T-helper 2 cell treated with Interferon-gamma antibody and Interleukin-4, amounts not matched to agents 100 ng/mL and 5 ng/mL, for 36 hours (primary cell): ENCODE results near the gene CADM2. TPM values are rescaled to one million over a fixed set of nuclear protein-coding genes. Genes with fewer than 3 reads are reported as not detected.
"Not testable (repeated sequence)": the region's sequence is repeated elsewhere in the genome, so short reads cannot be mapped to it uniquely, and the experiment has no call there.

Source experiments
- intact Hi-C: fragments of 100-400 bp; cut with micrococcal nuclease; formaldehyde crosslinking; loops from one replicate; pipeline ENCODE4 v1.15.1; 2023
- total RNA-seq: library from RNA; stranded (reverse); gene quantifications from 2 replicates; pipeline ENCODE4 v1.2.3, GENCODE V29; 2022

CADM2 gene
- total RNA-seq, 1 donor from 2014 or later = not detected

DNA sequence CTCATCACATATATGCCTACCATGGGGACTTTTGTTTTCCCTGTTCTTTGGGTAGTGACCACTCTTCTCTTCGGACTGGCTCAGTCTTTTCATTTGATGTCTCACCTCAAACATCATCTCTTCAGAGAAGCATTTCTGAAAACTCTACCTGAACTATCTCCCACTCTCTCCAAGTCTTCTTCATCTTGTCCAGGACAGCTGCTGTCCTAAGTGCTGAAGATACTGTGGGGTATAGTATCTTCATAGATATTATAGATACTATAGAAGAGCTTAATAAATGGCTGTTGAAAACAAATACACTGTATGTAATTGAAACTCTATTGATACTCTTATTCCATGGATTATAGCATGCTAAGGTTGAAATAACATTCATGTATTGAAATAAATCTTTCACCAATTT is 672.3 kb downstream of the CADM2 start:
- intact Hi-C loops = no loop called here

DNA sequence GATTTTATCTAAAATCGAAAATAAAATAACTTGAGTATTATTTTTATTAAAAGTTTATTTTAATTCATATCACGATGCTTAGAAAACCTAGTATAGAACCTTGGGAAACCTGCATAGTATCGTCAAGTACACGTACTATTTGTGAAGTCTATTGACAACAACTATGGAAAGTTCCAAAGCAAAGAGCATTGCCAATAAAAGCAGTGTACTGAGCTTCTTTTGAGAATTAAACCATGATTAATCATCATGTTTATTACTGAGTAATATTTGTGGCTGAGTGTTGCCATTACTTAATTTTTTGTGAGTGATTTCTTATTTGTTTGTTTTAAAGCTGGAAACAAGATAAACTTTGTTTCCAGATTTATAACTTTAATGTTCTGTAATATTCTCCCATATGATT is 674.1 kb downstream of the CADM2 start:
- intact Hi-C loops = no loop called here

DNA sequence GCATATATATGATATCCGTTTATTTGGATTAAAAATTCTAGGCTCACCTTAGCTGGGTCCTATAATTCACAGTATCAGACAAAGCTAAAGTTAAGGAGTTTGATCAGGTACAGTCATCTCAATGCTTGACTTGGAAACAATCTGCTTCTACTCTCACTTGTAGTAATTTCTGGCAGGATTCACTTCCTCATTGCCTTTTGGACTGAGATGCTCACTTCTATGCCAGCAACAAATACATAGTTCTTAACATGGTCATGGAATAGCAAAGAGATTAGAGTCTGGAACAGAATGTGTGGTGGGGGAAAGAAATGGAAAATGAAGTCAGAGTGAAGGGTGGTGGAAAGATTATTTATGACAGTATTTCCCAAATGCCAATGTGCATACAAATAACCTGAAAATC is 693.6 kb downstream of the CADM2 start:
- intact Hi-C loops = loop anchor here (10.0 kb wide), 1 partner anchor 1112 kb away; no protein-coding TSS in a partner anchor

DNA sequence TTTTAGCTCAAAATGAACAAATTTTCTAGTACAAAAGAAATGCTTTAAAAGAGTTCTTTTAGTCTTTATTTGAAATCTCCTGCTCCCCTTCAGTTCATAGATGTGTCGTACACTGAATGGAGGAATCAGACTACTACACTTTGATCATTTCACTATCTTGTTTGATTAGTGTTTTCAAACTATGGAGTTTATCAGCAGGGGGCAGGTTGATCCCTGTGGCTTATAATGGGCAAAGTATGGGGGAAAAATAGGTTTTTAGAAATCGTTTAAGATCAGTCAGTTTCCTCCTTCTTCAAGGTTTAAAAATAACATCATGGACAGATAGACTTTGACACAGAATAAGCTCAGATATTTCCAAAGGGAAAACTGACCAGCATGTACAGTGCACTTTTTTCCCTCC is 701.7 kb downstream of the CADM2 start:
- intact Hi-C loops = no loop called here

DNA sequence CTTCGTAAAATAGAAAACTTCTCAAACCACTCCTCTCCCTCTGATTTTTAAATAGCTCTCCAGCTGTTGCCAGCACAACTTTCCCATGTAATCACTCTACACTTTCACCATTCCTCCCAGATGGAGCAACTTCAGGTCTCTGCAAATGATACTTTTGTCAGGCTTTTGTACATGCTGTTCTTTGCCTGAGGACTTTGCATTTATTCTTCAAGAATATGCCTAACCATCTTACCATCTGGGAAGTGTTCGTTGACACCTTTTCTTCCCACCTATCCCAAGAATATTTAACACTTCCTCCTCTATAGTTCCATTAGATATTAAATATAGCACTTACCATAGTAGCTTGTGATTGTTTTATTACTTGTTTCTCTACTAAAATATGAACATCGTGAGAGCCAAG is 703.7 kb downstream of the CADM2 start:
- intact Hi-C loops = no loop called here

DNA sequence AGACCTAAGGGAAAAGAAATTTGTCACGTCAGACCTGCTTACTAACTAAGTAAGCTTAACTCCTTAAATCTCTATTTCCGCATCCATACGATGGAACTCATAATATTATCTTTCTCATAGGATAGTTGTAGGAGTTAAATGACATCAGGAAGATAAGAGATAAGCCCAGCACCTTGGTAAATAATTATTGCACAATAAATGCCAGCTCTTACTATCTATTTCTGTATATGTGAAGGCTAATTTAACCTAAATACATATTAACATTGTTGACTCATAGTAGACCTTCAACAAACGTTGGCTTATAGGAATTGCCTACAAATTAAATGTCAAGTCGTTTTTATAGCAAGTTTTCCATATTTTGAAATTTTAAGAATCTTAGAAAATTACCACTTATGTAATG is 709.0 kb downstream of the CADM2 start:
- intact Hi-C loops = no loop called here

DNA sequence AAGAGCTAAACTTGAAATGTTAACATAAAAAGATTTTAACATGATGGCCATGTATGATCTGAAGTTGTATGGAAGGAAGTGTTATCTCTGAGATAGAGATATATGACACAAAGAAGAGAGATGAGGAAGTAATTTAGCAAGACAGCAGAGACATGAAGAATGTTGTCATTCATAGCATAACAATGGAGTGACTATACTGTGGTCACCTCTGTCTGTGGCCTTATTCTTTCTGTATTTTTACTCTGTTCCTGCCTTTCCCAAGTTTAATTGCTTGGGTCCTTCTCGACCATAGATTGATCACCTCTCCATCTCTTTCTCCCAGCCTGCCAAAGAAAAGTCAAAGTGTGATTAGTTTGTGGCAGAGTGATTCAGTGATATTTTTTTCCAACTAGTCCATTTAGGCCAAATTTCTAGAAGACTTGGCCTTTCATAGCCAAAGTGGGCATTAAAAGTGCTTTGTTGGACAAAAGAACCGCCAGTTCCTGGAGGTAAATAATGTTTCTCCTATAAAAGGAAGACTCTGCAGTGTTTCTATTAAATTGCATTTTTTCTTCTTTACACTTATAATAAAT is 711.9 kb downstream of the CADM2 start:
- intact Hi-C loops = no loop called here

DNA sequence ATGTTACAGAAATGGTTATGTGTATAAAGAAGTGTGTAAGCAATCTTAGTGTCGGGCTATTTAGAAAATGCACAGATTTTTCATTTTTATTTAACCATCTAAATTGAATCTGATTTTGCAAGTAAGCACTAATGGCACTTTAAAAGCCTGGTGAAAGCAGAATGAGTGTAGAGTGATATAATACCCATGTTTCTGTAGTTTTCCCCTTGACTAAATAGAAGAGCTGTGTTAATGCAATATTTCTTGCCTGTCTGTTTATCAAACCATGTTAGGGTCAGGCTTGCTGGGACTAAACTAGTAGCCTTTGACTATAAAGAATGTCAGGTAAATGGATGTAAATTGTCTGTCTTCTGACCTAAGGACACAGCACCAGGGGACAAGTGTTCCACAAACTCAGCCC is 714.0 kb downstream of the CADM2 start:
- intact Hi-C loops = no loop called here

DNA sequence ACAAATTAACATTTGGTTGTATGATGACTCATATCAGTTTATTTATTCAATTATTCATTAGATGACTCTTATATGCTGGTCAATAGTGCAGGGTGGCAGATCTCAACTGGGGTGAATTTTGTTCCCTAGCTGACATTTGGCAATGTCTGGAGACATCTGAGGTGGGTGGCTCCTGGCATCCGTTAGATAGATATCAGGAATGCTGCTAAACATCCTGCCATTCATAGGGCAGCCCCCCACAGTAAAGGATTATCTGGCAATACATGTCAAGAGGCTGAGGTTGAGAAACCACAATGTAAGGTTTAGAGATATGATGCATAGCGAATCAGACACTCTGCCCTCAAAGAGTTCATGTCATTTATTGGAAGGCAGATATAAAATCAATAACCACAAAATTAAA is 719.9 kb downstream of the CADM2 start:
- intact Hi-C loops = no loop called here

DNA sequence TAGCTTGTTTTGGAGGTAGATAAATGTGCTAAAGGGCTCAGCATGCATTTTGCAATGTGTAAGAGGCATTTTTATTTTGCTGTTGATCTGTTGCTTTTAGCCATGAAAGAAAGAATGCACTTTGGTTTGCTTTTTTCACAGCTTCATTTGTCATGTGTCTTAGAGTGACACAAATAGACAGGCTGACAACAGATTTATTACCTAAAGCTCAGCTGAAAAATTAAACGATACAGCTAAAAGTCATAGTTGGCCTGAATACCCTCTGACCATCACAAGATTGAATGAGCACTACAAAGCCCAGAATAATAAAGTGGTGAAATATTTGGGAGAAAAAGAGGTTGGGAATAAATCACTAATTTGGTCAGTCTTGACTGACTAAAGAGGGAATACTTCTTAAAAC is 723.1 kb downstream of the CADM2 start:
- intact Hi-C loops = no loop called here

DNA sequence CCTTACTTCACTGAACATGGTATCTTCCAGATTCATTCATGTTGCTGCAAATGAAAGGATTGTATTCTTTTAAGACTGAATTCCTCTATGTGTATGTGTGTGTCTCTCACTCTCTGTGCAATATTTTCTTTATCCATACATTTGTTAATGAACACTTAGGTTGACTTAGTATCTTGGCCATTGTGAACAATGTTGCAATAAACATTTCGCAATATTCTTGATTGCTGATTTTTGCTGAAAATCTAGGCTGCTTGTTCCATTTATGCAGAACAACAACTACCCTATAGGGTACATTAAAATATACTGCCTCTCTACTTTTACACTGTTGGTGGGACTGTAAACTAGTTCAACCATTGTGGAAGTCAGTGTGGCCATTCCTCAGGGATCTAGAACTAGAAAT is 732.4 kb downstream of the CADM2 start:
- intact Hi-C loops = no loop called here

DNA sequence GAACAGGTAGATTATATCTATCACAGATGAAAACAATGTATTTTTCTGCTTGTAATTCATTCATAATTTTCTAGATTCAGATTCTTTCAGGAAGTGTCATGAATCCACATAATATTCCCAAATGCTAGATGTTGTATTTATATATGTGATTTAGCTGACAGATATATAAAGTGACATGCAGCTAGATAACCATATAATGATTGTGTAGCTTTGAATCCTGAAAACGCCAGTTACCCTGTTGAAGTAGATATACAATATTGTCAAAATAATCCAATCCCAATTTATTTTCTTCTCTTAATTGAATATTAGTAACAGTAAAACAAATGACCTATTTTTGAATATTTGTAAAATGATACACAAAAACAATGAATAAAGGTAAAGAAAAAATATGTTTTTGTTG is 738.4 kb downstream of the CADM2 start:
- intact Hi-C loops = no loop called here

DNA sequence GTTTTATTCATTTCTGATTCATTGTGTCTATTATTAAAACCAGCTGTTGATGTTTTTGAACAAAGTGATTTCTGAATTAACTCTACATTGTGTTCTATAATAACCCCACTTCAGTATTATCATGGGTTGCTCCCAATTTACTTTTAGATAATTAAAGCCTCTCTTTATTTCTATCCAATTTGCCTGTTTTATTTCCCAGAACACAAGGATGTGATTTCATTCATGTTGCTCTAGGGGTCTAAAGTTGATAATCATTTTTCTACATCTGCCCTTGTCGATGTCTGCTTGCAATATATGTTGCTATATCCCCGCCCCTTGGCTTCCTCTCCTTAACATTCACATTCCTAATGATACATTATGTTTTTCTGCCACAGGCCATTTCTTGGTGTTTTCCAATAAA is 747.3 kb downstream of the CADM2 start:
- intact Hi-C loops = no loop called here

DNA sequence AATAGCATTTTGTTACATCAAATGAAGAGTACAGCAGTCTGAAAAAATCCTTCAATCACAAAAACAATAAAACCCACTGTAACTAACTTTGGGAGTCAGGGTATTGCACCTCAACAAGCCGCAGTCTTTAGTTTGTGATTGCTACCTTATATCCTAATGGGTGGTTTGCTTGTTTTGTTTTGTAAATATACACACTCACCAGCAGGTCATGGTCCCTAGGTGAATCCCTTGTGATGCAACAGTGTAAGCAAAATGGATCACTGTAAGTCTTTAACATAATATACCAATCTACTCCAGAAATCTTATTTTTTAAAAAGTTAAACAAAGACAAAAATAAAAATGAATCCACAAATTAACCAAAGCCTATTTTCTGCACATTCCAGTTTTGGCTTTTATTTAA is 749.5 kb downstream of the CADM2 start:
- intact Hi-C loops = not testable (repeated sequence)

DNA sequence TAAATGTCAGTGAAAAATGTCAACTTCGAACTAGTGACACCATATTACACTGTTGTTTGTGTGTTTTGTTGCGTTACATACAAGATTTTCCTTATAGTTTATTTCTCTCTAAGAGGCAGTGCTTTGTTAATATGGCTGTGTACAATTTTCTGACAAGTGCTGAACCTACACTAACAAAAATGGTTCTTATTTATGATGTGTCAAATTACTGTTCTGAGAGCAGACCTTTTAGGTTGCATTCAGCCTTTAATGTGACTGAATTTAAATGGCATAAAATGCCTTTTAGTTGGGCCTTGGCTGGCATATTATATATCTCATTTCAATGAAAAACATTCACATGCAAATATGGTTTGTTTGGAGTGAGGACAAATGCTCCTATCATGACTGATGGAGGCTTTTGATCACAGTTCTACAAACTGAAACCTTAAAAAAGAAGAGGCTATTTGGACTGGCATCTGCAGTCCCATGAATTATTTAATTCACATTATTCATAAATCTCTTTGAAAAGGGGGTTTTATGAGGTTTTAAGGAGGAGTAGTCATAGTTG is 750.6 kb downstream of the CADM2 start:
- intact Hi-C loops = no loop called here

DNA sequence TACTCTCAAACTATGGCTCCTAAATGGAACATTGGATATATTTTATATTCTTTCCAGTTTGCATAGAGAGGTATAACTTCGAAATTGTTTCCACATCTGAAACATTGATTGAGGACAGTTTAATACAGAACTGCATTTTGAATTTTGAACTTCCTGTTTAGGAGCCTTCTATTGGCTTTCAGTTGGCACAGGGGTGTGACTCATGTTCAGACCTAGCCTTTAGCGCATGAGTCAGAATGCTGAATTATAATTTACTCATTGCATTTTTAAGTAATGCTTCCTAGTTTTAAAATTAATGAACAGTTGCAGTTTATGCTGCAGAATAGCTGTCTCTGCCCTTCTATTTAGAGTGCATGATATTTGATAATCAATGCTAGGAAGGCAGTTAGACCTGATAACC is 751.7 kb downstream of the CADM2 start:
- intact Hi-C loops = no loop called here

DNA sequence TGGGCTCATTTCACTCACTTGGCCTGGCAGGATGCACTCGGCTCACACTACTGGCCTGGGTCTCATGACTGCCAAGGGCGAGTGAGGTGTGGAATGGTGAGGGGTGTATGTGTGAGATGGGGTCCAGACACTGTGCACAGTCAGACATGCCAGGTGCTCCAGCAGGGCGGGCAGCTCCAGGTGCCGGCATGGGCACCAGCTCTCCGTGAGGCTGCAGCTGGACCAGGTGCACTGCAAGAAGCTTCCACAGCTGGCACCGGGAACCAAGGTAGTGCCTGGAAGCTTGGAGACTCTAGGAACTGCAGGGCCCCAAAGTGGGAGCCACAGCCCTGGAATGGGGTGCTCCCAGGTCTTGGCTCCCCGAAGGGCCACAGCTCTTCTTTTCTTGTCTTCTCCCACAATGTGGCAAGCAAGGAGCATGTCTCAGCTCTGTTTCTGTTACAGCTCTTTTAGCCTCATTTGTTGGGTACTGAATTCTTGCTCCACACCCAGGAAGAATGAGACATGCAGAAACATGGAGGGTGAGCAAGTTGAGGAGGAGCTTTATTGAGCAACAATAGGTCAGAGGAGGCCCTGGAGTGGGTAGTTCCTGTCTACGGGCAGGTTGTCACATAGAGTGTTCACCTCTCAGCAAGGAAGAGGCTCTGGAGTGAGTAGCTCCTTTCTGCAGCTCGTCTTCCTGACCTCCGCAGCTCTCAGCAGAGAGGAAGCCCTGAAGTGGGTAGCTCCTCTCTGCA is 762.8 kb downstream of the CADM2 start:
- intact Hi-C loops = loop anchor here (10.0 kb wide), 1 partner anchor 1947 kb away; no protein-coding TSS in a partner anchor

DNA sequence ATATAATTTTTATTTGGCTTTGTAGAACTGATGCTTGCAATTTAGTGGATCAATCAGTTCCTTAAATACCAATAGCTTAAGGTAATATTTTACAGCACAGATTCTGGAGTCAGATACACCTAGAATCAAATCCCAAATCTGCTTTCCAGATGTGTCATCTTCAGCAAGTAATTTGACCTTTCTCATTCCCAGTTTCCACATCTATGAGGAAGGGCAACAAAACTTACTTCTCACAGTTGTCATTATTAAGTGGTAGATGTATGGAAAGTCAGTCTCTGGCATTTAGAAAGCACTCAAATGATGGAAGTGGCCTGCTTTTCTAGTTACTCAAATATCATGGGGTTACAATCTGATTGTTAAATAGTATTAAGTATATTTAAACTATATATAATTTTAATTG is 767.0 kb downstream of the CADM2 start:
- intact Hi-C loops = loop anchor here (10.0 kb wide), 1 partner anchor 1951 kb away; no protein-coding TSS in a partner anchor

DNA sequence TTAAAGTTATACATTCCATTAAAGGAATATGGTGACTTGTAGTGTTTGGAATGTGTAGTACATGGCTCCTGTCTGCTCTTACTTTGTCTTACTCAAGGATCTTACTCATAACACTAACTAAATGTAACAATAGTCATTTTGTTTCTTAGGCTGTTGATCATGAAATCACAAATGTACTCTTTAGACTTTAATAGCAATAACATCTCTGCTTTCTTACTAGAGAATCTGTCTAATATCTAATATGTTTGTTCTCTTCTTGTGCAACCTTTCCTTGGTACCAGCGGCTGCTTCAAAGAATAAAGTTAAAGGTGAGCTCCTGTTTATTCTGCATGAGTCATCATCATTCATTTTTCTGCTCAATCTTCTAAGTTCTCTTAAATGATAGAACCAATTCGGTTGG is 767.5 kb downstream of the CADM2 start:
- intact Hi-C loops = loop anchor here (10.0 kb wide), 1 partner anchor 1951 kb away; no protein-coding TSS in a partner anchor

DNA sequence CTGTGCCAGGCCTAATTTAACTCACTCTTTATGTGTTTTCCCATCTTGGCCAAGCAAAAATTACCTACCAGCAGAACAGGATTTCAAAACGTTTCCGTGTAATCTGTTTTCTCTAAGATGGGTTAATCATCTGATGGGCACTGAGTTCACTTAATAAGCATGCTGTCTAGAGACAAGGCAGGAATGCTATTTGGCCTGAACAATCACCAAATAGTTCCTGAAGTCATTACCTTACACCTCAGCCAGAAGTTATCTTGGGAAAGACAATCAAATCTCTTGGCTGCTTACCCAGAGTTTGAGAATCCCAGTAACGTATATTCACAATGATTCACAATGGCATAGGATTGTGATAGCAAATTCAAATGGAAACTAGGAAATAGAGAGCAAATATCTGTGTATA is 779.1 kb downstream of the CADM2 start:
- intact Hi-C loops = no loop called here

DNA sequence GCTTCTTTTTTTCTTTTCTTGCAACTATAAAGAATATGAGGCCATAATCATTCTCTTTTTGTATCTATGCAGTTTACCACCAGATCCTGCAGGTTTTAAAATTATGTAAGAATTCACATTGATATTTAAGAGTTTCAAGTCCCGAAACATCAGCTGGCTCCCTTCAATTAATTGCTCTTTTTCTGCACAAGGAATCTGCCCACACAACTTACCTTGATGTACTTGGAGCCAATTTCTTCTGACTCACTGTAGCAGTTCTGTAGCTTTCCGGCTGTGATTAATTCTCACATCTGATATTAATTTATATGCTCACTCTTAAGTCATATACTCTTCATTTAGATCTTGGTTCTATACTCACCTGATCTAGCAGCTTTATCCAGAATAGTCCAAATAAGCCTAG is 781.8 kb downstream of the CADM2 start:
- intact Hi-C loops = no loop called here

DNA sequence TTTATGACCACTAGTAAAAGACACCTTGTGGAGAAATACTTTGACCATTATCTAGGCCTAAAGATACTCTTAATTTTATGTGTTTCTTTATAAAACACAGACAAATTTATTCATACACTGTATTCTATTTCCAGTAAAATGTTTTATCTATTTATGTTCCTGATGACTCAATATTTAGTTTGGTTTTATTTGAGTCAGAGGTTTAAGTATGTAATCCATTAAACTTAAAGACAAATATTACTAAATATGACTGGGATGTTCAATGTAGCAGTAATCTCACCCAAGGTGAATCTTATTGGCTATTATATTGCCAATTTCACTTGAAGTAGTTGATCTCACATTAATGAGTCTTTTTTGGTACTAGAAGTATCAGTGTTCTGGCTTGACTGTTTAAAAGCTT is 799.7 kb downstream of the CADM2 start:
- intact Hi-C loops = no loop called here

DNA sequence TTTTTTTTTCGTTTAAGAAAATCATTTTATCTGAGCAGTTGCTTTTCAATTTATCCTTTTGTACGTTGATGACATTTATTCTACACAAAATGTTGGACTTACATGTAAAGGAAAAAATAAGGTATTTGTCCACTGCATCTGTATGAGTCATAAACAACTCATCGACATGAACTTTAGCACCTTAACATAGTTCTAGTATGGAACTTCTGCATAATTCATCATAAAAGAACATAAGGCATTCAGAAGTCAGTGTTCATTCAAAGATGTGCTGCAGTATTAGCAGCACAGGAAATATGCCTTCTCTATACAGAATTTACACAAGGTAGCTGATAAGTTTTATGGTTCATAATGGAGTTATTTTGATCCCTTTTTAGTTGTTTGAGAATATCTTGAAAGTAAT is 801.6 kb downstream of the CADM2 start:
- intact Hi-C loops = no loop called here
